ENCODE measurements around the gene DMRTC2. TPM values are rescaled to one million over a fixed set of nuclear protein-coding genes. Genes with fewer than 3 reads are reported as not detected.
A peak's percentile ranks its signal among the peaks of the same experiment; 100 is the strongest.

Gene DMRTC2
- total and polyA plus RNA-seq, 2 of the 8 experiments (the other 6 are each of a cell fraction or from before 2014, with no cell fraction given), result not detected

DNA sequence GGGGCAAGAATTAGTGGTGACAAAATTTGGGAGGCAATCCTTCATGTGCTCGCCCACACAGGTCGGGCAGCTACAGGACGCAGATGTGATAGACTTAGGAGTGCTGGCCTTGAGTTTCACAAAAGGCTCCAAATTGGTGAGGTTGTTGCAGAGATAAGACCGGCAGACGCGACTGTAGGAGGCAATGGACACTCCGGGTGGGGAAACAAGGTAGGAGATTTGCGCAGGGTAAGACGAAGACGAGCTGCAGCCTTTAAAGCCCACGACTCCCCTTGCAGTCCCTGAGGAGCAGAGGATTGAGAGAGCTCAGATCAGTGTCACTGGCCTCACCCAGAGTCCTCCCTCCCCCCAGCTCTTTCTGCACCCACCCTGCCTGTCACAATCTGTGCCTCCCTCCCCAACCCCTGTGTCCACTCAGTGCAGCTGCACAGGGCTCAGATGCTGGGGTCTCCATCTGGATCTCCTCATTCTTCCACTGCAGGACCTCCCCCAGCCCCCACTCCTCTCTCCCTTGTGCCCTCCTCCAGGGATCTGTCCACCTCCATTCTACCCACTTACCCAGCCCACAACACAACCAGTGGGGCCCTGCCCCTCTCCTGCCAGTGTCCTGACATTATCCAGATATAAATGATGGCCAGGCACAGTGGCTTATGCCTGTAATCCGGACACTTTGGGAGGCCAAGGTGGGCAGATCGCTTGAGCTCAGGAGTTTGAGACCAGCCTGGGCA lies 6.7 kb upstream of the DMRTC2 start:
- Histone ChIP-seq H2BK12ac (ENCODE audit: low read depth, low read length) (no peak overlapping the region), H2AK5ac (ENCODE audit: low read depth, low read length) (no peak overlapping the region), H3K14ac (ENCODE audit: insufficient read length) (no peak overlapping the region), H4K91ac (replicated peaks; ENCODE audit: insufficient read length, low read length) (no peak overlapping the region), H2BK120ac (replicated peaks; ENCODE audit: low read depth, low read length) (no peak overlapping the region), H3K4ac (replicated peaks; ENCODE audit: insufficient read length, low read depth, low read length) (no peak overlapping the region), H3K23me2 (ENCODE audit: low read depth, low read length) (no peaks in the 10 kb centered on the region), H2BK20ac (ENCODE audit: low read length) (no peak overlapping the region), H4K20me1 (replicated peaks in 1 of 2; ENCODE audit: control insufficient read depth in 1 of 2, insufficient read depth in 2 of 2, low read length in 2 of 2) (no peaks in the 10 kb centered on the region), H3K36me3 (ENCODE audit: control insufficient read depth in 2 of 4, insufficient read depth in 4 of 4, low read length in 3 of 4) (no peaks in the 10 kb centered on the region), H4K8ac (ENCODE audit: extremely low read depth, insufficient read depth, low read length) (no peak overlapping the region), H3K4me3 (ENCODE audit: extremely low read depth in 1 of 4, insufficient read depth in 2 of 4, low read depth in 3 of 4, low read length in 4 of 4) (no peak overlapping the region), H3K23ac (ENCODE audit: insufficient read length) (no peak overlapping the region), H3K27ac (ENCODE audit: low read depth, low read length) (no peak overlapping the region), H2AFZ (ENCODE audit: low read length) (no peak overlapping the region), H3K9me3 (ENCODE audit: insufficient read depth in 2 of 2, low read depth in 1 of 2, low read length in 1 of 2) (peaks cover 4 to 17% of the 10 kb centered on the region in 2 experiments; a peak in 3 of 4 replicates), H3K4me1 (replicated peaks in 1 of 4; ENCODE audit: control insufficient read depth in 3 of 4, insufficient read depth in 4 of 4, low read length in 3 of 4) (no peaks in the 10 kb centered on the region), H2BK5ac (ENCODE audit: low read depth, low read length) (no peak overlapping the region), H2BK15ac (ENCODE audit: low read length) (peak overlapping the region; percentile 46; the same call in 1 of the 2 replicates), H3K4me2 (ENCODE audit: insufficient read depth in 1 of 2, low read depth in 2 of 2, low read length in 2 of 2) (no peak overlapping the region), H3K56ac (replicated peaks; ENCODE audit: insufficient read length, low read depth, low read length) (no peak overlapping the region), H3K9ac (replicated peaks in 1 of 4; ENCODE audit: extremely low read depth in 1 of 4, low read depth in 3 of 4, low read length in 3 of 4) (no peak overlapping the region), H3K79me2 (ENCODE audit: control insufficient read depth in 1 of 2, insufficient read depth in 2 of 2, low read length in 2 of 2) (no peaks in the 10 kb centered on the region), H4K5ac (ENCODE audit: insufficient read length, low read depth, low read length) (no peak overlapping the region), H3K79me1 (ENCODE audit: low read depth, low read length) (no peaks in the 10 kb centered on the region), H3K18ac (ENCODE audit: extremely low read depth, low read length) (no peak overlapping the region), H3K27me3 (replicated peaks in 1 of 4; ENCODE audit: control insufficient read depth in 3 of 4, extremely low read depth in 1 of 4, insufficient read depth in 3 of 4, low read length in 3 of 4) (no peaks in the 10 kb centered on the region)
- WGBS, 2 experiments (ENCODE audit: extremely low coverage in 1 of 2, insufficient coverage in 1 of 2, insufficient read length in 1 of 2, insufficient replicate concordance in 2 of 2, low coverage in 1 of 2, low lambda C conversion rate in 2 of 2, missing lambda C conversion rate in 1 of 2), result 68% methylated on average over 13 of the region's 13 CpGs; no CpG with 5 or more reads in 1 of the 2 experiments
- no peak for DNase-seq (ENCODE audit: low read depth in 1 of 2, low spot score in 2 of 2)
- ChIA-PET POLR2A (ENCODE audit: partially characterized antibody) (interaction anchor here (0.8 to 1.0 kb wide), 3 partner anchors 13 to 23 kb away, joined by 3 to 4 read pairs (median 4); no protein-coding TSS in a partner anchor), CTCF (ENCODE audit: partially characterized antibody) (interaction anchor here (0.6 to 5.0 kb wide), 5 partner anchors 14 to 679 kb away, joined by 3 to 31 read pairs (median 7); no protein-coding TSS in a partner anchor)
- FAIRE-seq, result no peak
- TF ChIP-seq HDAC2 (IDR thresholded peaks at IDR 0.05; ENCODE audit: borderline replicate concordance in 1 of 2, low read depth in 2 of 2, low read length in 2 of 2) (no peak), CEBPB (IDR thresholded peaks at IDR 0.05; ENCODE audit: low read depth, low read length) (no peak), PHF8 (conservative IDR thresholded peaks at IDR 0.05; ENCODE audit: low read depth, low read length) (no peak), RAD21 (IDR thresholded peaks at IDR 0.05 in 1 of 2, conservative IDR thresholded peaks at IDR 0.05 in 1 of 2; ENCODE audit: low read depth in 2 of 2, low read length in 2 of 2) (no peak), RFX5 (IDR thresholded peaks at IDR 0.05; ENCODE audit: borderline replicate concordance, low read depth, low read length) (no peak), MAFK (IDR thresholded peaks at IDR 0.05; ENCODE audit: low read depth, low read length) (no peak), ASH2L (IDR thresholded peaks at IDR 0.05; ENCODE audit: low read length) (no peak), CBX8 (IDR thresholded peaks at IDR 0.05; ENCODE audit: borderline replicate concordance, low read depth, low read length) (no peak), SAP30 (IDR thresholded peaks at IDR 0.05; ENCODE audit: insufficient read depth, insufficient replicate concordance, low read length) (no peak), SUZ12 (IDR thresholded peaks at IDR 0.05; ENCODE audit: low read length) (no peak), KDM5A (IDR thresholded peaks at IDR 0.05; ENCODE audit: low read length) (no peak)
- TF ChIP-seq, protein P1, sequence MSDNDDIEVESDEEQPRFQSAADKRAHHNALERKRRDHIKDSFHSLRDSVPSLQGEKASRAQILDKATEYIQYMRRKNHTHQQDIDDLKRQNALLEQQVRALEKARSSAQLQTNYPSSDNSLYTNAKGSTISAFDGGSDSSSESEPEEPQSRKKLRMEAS (IDR thresholded peaks at IDR 0.05), result no peak
